Upper lobe of left lung (tissue), 4 donors: Measurements from ENCODE around the gene ANP32B.

Source experiments
- CTCF ChIP-seq, 6 experiments: fragments of 450-650 bp in 4 of 6; fragments of 200-600 bp in 2 of 6; sonication (generic) in 2 of 6; IDR thresholded peaks; one replicate each; pipeline ENCODE4 v1.5.1; 2016 to 2019; ENCODE audit warnings: antibody characterized with exemption in 6 of 6
- POLR2A ChIP-seq, 4 donors: fragments of 450-650 bp; IDR thresholded peaks; one replicate each; pipeline ENCODE4 v1.5.1; 2016 to 2017; ENCODE audit warnings: antibody characterized with exemption in 4 of 4, mild to moderate bottlenecking in 2 of 4

GRCh38 chr9:98037357-98037756 lies 54.2 kb downstream of the ANP32B start:
- TF ChIP-seq CTCF (IDR thresholded peaks at IDR 0.05) = no peak
- no peak for TF ChIP-seq POLR2A (IDR thresholded peaks at IDR 0.05)
